Stimulated activated CD8-positive, alpha-beta memory T cell treated with anti-CD3 and anti-CD28 coated beads, Interleukin-4, amount 100 ng/mL, for 4 hours (primary cell): ENCODE data around the gene ADH1C.
"Not testable (repeated sequence)": the region's sequence is repeated elsewhere in the genome, so short reads cannot be mapped to it uniquely, and the experiment has no call there.

Source experiments
- DNase-seq, 2 donors: peaks; one replicate each; pipeline ENCODE4 v3.0.0-alpha.2; 2020; ENCODE audit warnings: low read depth in 2 of 2, low spot score in 1 of 2

The ADH1C gene

GRCh38 chr4:99352602-99353537 is at the start of gene ADH1C:
Gene ADH1C, minus strand, starts transcription at chr4:99352746. Its CDS starts 71 bp downstream, at chr4:99352675.
- no peak for DNase-seq

- DNase-seq, result no peak
Observed at GRCh38 chr4:99400831-99401230, 48.3 kb upstream of the ADH1C start.

GRCh38 chr4:99399017-99399416 is 46.5 kb upstream of the ADH1C start:
- no peak for DNase-seq

- DNase-seq, result no peak
Observed at GRCh38 chr4:99395595-99396364, 43.2 kb upstream of the ADH1C start.

GRCh38 chr4:99394896-99395295 is 42.4 kb upstream of the ADH1C start:
- DNase-seq, result no peak

GRCh38 chr4:99390055-99390454 is 37.5 kb upstream of the ADH1C start:
- no peak for DNase-seq

- DNase-seq, result no peak
Observed at GRCh38 chr4:99389606-99390005, 37.1 kb upstream of the ADH1C start.

- no peak for DNase-seq
Observed at GRCh38 chr4:99383833-99384392, 31.4 kb upstream of the ADH1C start.

GRCh38 chr4:99383399-99383798 is 30.9 kb upstream of the ADH1C start:
- DNase-seq, result no peak

GRCh38 chr4:99382745-99383360 is 30.3 kb upstream of the ADH1C start:
- DNase-seq, result no peak

- DNase-seq, result no peak
Observed at GRCh38 chr4:99381588-99382175, 29.1 kb upstream of the ADH1C start.

- no peak for DNase-seq
Observed at GRCh38 chr4:99379571-99379970, 27.0 kb upstream of the ADH1C start.

- no peak for DNase-seq
Observed at GRCh38 chr4:99378876-99379275, 26.3 kb upstream of the ADH1C start.

GRCh38 chr4:99377341-99377740 is 24.8 kb upstream of the ADH1C start:
- not testable (repeated sequence) for DNase-seq

- not testable (repeated sequence) for DNase-seq
Observed at GRCh38 chr4:99372464-99372863, 19.9 kb upstream of the ADH1C start.

- not testable (repeated sequence) for DNase-seq
Observed at GRCh38 chr4:99367817-99368216, 15.3 kb upstream of the ADH1C start.

GRCh38 chr4:99366491-99366890 is 13.9 kb upstream of the ADH1C start:
- DNase-seq, result no peak

- no peak for DNase-seq
Observed at GRCh38 chr4:99362768-99363167, 10.2 kb upstream of the ADH1C start.

GRCh38 chr4:99361899-99362275 is 9.3 kb upstream of the ADH1C start:
- DNase-seq, result no peak

GRCh38 chr4:99361268-99361898 is 8.8 kb upstream of the ADH1C start:
- DNase-seq, result no peak
